Fibroblast of skin of back (primary cell): ENCODE data around the gene PRKG1.
A peak's percentile ranks its signal among the peaks of the same experiment; 100 is the strongest.

Experiments used
- DNase-seq: peaks from one replicate; pipeline ENCODE4 v3.0.0-alpha.2; 2013

The PRKG1 gene

GRCh38 chr10:52078397-52078937 lies 1004.2 kb downstream of the PRKG1 start:
- no peak for DNase-seq

- no peak for DNase-seq
Observed at GRCh38 chr10:52082307-52082706, 1008.0 kb downstream of the PRKG1 start.

GRCh38 chr10:52083422-52083821 lies 1009.1 kb downstream of the PRKG1 start:
- DNase-seq: no peak

- DNase-seq: no peak
Observed at GRCh38 chr10:52092390-52092789, 1018.1 kb downstream of the PRKG1 start.

GRCh38 chr10:52098130-52098529 lies 1023.8 kb downstream of the PRKG1 start:
- no peak for DNase-seq

GRCh38 chr10:52099026-52099600 lies 1024.8 kb downstream of the PRKG1 start:
- DNase-seq: no peak

GRCh38 chr10:52100011-52100547 lies 1025.8 kb downstream of the PRKG1 start:
- DNase-seq: no peak

- DNase-seq: no peak
Observed at GRCh38 chr10:52105301-52105700, 1031.0 kb downstream of the PRKG1 start.

GRCh38 chr10:52106011-52106410 lies 1031.7 kb downstream of the PRKG1 start:
- no peak for DNase-seq

- DNase-seq: peak; percentile 8
Observed at GRCh38 chr10:52106899-52107298, 1032.6 kb downstream of the PRKG1 start.

- no peak for DNase-seq
Observed at GRCh38 chr10:52108236-52108635, 1033.9 kb downstream of the PRKG1 start.

GRCh38 chr10:52110576-52110975 lies 1036.3 kb downstream of the PRKG1 start:
- DNase-seq: no peak

GRCh38 chr10:52111101-52111891 lies 1037.0 kb downstream of the PRKG1 start:
- DNase-seq: peak; percentile 62

GRCh38 chr10:52115823-52116222 lies 1041.5 kb downstream of the PRKG1 start:
- peak; percentile 78 for DNase-seq

GRCh38 chr10:52119507-52119906 lies 1045.2 kb downstream of the PRKG1 start:
- DNase-seq: no peak

GRCh38 chr10:52121688-52122087 lies 1047.4 kb downstream of the PRKG1 start:
- DNase-seq: peak; percentile 75

- DNase-seq: no peak
Observed at GRCh38 chr10:52128056-52128683, 1053.9 kb downstream of the PRKG1 start.

GRCh38 chr10:52129410-52130178 lies 1055.3 kb downstream of the PRKG1 start:
- peak; percentile 36 for DNase-seq

- no peak for DNase-seq
Observed at GRCh38 chr10:52135101-52135500, 1060.8 kb downstream of the PRKG1 start.

GRCh38 chr10:52136921-52137320 lies 1062.6 kb downstream of the PRKG1 start:
- no peak for DNase-seq

GRCh38 chr10:52143338-52143737 lies 1069.1 kb downstream of the PRKG1 start:
- no peak for DNase-seq

GRCh38 chr10:52145636-52146035 lies 1071.3 kb downstream of the PRKG1 start:
- no peak for DNase-seq
